GM21526 (cell line): ENCODE results near the gene ELK3.

Experiments used
- ATAC-seq: cut with Tn5 transposase; IDR thresholded peaks from one replicate; pipeline ENCODE4 v1.9.1; 2021; ENCODE audit warnings: moderate library complexity; ENCODE audit not compliant: unreplicated experiment, low FRiP score

The ELK3 gene

DNA sequence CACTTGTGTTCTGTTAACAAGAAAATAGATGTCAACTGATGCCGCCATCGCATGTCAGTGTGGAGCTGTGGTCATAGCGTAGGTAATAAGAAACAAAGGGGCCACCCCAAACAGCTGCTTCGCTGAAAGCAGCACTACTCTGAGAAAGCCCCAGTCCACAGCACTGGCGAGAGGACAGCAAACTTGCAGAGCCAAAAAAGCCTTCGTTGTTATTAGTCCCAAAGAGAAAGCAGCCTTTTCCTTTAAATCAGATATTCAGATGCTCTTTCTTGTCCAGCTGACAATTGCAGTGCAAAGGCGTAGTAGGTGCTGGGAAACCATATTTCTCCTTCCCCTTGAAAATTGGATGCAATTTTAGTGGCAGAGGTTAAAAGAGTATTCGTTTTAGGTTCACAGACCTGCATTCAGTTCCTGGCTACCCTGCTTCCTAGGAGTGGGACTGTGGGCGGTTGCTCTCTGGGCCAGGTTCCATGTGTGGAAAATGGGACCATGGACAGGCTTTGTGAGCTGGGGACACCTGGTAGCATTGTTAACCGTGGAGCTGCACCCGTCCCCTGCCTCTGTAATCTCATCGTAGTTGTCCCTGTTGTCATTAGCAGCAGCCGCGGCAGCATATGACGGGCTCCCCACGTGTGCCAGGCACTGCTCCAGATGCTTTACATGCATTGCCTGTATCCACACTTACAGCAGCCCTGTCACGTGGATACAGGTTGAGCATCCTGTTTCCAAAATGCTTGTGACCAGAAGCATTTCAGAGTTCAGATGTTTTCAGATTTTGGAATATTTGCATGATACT, 54.2 kb downstream of the ELK3 start:
- no peak for ATAC-seq

DNA sequence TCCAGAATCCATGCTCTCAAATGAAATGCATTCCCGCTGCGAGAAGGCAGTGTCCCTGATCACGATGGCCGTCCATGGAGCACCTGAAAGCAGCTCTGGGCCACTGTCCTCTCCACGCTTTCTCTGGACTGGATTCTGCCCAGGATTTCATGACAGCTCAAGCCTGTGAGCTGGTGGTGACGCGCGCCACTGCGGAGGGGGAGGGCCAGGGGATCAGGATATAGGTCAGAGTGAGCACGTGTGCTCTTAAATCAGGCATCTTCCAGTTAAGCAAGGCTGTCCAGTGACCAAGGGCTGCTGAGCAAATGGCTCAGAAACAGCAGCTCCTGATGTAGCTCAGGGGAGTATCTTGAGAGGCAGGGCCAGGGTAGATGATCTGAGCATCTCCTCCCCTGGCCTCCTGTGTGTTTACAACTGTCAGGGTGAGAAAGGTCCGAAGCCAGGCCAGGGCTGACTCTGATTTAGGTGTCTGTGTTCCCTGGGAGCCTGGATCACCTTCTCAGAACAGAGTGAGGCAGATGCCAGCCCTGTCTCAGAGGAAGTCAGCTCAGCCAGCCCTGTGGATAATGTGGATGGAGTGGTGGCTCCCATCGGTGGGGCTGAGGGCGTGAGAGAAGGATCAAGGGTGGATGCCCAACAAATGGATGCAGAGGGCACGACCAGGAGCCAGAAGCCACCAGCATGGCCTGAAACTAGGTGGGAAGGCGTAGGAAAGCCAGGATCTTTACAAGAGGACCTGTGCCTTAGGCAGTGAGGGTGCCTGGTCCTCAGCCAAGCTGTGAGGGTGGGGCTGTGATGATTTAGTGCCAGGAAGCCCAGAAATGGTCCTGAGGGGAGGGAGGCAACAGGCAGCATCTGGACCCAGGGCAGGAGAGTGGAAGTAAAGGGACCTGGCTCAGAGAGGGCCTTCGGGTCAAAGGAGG, 55.3 kb downstream of the ELK3 start:
- ATAC-seq: no peak

DNA sequence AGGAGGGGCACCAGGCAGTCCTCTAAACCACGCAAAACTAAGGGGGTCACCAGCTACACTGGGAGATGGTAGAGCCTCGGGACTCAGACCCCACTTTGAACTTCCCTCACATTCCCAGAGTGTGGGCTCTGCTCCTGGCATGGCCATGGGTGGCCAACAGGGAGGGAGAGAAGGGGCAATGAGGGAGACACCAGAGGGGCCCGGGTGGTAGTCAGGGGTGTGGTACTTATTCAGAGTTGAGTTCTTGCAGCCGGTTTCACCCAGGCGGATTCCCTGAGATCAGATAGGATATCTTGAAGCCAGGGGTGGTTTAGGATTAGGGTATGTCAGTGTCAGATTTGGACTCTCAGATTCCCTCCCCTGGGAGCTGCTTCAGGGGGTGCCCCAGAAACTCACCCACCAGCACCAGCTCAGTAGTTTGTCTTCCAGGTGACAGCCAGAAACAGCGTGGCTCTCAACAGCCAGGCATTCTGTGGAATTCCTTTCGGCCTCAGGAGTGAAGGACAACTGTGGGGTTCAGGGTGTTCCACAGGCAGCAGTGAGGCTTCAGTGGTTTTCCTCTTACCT, 56.0 kb downstream of the ELK3 start:
- no peak for ATAC-seq

DNA sequence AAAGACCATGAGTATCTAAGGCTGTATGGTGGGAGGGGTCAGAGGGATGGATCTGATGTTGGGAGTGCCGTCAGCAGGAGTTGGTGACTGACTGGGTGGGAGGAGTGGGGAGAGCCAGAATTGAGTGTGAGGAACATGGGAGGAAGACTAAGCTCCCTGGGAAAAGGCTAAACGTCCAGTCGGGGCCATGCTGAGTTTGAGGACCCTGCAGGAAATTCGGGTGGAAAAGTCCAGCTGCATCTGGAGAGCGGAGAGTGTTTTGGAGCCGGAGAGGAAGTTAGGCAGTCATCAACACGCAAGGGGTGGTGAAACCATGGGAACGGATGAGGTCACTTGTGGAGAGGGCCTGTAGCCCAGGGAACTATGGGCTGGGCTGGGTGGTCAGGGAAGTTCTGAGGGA, 60.9 kb downstream of the ELK3 start:
- no peak for ATAC-seq

- no peak for ATAC-seq
Measured at GRCh38 chr12:96256672-96257361, 62.6 kb downstream of the ELK3 start.

DNA sequence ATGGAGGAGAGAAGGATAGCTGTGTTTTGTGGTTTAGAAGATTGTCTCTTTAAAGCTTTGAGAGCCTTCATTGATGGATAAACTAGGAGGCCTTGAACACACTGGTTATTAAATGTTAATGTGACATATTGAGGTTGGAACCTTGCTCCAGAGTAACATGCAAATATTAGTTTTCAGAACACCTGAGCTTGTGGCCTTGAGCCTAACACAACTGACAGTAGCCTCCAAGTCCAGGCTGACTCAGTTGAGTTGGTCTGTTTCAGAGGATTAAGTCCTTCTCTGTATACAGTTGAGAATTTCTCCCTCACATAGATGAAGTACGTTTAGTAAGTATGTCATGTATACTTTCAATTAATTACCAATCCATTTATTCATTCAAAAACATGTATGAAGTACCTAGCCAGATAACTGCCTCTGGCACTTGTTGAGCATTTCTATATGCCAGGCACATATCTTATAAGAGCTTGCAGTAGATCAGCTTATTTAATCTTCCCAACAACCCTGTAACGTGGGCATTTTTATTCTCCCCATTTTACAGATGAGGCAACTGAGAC, 63.5 kb downstream of the ELK3 start:
- ATAC-seq: no peak

- ATAC-seq: no peak
Measured at GRCh38 chr12:96258104-96258961, 64.2 kb downstream of the ELK3 start.

GRCh38 chr12:96260231-96260630, 66.1 kb downstream of the ELK3 start:
- ATAC-seq: no peak

GRCh38 chr12:96260644-96261043, 66.5 kb downstream of the ELK3 start:
- ATAC-seq: no peak

- ATAC-seq: no peak
Measured at GRCh38 chr12:96261557-96261956, 67.4 kb downstream of the ELK3 start.

- ATAC-seq: no peak
Measured at GRCh38 chr12:96263449-96263902, 69.3 kb downstream of the ELK3 start.

GRCh38 chr12:96265400-96265799, 71.2 kb downstream of the ELK3 start:
- no peak for ATAC-seq

DNA sequence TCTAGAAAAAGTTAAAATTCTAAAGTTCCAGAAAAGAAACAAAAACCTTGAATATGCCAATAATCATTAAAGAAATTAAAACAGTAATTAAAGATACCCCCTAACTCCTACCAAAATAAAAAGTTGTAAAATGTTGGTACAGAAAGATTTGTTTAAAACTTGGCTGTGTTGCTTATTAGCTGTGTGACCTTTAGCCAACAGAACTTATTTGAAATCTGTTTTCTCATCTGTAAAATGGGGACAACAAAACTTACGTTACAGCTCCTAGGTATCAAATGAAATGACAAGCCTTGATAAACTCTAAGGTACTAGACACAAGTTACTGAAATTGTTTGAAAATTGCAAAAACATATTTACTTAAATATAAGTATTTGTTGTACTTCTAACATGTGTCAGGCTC, 71.7 kb downstream of the ELK3 start:
- no peak for ATAC-seq

GRCh38 chr12:96266238-96266637, 72.1 kb downstream of the ELK3 start:
- no peak for ATAC-seq

DNA sequence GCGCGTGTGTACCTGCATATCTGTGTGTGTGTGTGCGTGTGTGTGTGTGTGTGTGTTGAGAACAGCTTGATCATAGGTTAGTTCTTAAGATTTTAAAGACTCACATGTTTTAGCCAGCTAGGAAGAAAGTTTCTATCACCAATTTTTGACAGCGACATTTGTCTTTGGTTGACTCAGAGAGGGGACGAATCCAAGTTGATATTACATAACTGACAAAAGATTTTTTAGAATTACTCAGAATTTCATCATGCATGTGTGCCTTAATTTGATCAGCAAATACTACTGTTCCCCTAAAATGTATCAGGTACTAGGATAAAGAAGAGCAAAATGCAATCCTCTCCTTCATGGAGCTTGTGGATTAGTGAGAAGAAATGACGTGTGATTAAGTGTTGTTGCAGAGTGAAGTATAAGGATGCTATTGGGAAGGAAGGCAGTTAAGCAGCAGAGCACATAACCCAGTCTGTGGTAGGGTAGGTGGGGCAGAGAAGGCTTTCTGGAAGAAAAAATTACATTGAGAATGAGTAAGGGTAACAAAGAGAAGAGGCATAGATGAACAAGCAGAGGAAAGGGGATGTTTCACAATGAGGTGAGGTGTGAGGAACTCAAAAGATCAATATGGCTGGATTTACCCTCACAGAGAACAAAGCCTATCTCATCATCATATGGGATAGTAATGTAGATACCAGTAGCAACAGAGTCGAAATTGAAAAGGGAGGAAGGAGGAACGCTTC, 77.5 kb downstream of the ELK3 start:
- no peak for ATAC-seq

DNA sequence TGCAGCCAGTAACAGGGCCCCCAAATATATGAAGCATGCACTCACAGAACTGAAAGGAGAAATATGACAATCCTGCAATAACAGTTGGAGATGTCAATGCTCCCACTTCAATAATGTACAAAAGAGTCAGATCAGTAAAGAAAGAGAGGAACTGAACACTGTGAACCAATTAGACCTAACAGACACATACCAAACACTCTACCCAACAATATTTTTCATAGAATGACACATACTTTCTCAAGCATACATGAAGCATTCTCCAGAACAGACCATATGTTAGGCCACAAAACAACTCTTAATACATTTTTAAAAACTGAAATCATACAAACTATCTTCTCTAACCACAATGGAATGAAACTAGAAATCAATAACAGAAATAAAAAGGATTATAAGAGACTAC, 80.2 kb downstream of the ELK3 start:
- ATAC-seq: no peak

DNA sequence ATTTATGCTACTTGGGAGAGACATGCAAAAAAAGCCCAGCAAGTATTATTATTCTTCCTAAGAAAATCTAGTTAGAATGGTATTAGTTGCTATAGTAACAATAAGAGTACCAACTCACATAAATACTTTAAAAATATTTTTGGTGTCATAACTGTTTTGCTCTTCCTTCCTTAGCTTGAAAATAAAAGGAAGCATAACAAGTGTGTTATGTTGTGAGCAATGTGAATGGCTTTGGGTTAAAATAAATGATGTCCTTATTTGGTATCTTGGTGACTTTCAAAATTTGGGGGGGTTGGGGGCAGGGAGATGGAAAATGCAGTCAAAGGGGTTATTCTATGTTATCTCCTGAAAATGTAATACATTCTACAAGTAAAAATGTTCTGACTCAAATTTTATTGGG, 91.0 kb downstream of the ELK3 start:
- no peak for ATAC-seq

DNA sequence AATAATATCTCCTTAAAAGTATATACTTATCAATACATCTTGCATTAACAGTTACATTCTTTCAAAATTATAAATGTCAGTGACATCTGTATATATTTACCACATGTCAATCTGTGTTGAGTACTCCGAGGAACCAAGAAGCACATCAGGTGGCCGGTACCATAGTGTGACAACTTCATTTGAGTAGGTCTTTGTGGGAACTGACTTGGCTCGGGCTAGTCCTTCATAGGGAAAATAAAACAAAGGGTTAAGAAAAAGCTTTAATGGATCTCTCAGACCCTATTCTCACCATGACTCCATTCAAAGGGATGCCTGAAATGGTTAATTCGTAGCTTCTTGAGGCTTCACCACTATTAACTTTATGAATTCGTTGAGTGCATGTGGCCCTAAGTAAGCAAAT, 94.9 kb downstream of the ELK3 start:
- ATAC-seq: no peak

- no peak for ATAC-seq
Measured at GRCh38 chr12:96293093-96293492, 98.9 kb downstream of the ELK3 start.
